Left ventricle myocardium inferior (tissue), 1 donor: ENCODE data around the gene HEPACAM. TPM values are rescaled to one million over a fixed set of nuclear protein-coding genes. Genes with fewer than 3 reads are reported as not detected.

Experiments
- DNase-seq: peaks from one replicate; pipeline ENCODE4 v3.0.0-alpha.2; 2020
- H3K27ac ChIP-seq: fragments of 200-600 bp; replicated peaks from 2 replicates; pipeline ENCODE4 v1.8.0; 2021
- H3K27me3 ChIP-seq: fragments of 200-600 bp; 2 replicates; pipeline ENCODE4 v1.8.0; 2021; ENCODE audit warnings: low read depth
- H3K36me3 ChIP-seq: fragments of 200-600 bp; 2 replicates; pipeline ENCODE4 v1.8.0; 2021
- H3K4me1 ChIP-seq: fragments of 200-600 bp; 2 replicates; pipeline ENCODE4 v1.8.0; 2021
- H3K4me3 ChIP-seq: fragments of 200-600 bp; 2 replicates; pipeline ENCODE4 v1.8.0; 2021; ENCODE audit warnings: mild to moderate bottlenecking, moderate library complexity
- H3K9me3 ChIP-seq: fragments of 200-600 bp; replicated peaks from 2 replicates; pipeline ENCODE4 v1.8.0; 2021
- CTCF ChIP-seq: fragments of 200-600 bp; IDR thresholded peaks from 2 replicates; pipeline ENCODE4 v1.8.0; 2021; ENCODE audit warnings: antibody characterized with exemption, mild to moderate bottlenecking, borderline replicate concordance
- intact Hi-C: fragments of 100-400 bp; cut with micrococcal nuclease; formaldehyde crosslinking; loops from one replicate; pipeline ENCODE4 v1.11.0; 2022
- total RNA-seq: library from RNA; stranded (reverse); fragmentation: NEBNext Ultra II Directional; extraction: Animal tissue kit (Norgen Biotek cat#: 25700); gene quantifications from one replicate; pipeline ENCODE4 v1.2.1, GENCODE V29; 2021
- donor health status: DM: no; HTN: yes; CAD: no; lungs with severe emphysema.

HEPACAM gene
- total RNA-seq, 1 donor from 2014 or later = not detected

GRCh38 chr11:124934862-124935547 is 842 bp downstream of the HEPACAM start:
- no peak overlapping the region for H3K27ac ChIP-seq
- intact Hi-C loops = no loop called here
- H3K9me3 ChIP-seq = no peaks in the 10 kb centered on the region
- peaks cover 24% of the 10 kb centered on the region for H3K27me3 ChIP-seq
- H3K4me3 ChIP-seq = no peak overlapping the region
- H3K4me1 ChIP-seq = no peaks in the 10 kb centered on the region
- TF ChIP-seq CTCF = no peak
- DNase-seq = no peak
- H3K36me3 ChIP-seq = no peaks in the 10 kb centered on the region

- DNase-seq = no peak
Measured at GRCh38 chr11:124930799-124931198, 5.0 kb downstream of the HEPACAM start.

GRCh38 chr11:124928942-124929665 is 6.7 kb downstream of the HEPACAM start:
- H3K27me3 ChIP-seq = no peaks in the 10 kb centered on the region
- intact Hi-C loops = no loop called here
- no peak for DNase-seq
- no peak overlapping the region for H3K27ac ChIP-seq
- no peak for TF ChIP-seq CTCF
- H3K4me1 ChIP-seq = no peaks in the 10 kb centered on the region
- H3K36me3 ChIP-seq = no peaks in the 10 kb centered on the region
- no peak overlapping the region for H3K4me3 ChIP-seq
- H3K9me3 ChIP-seq = no peaks in the 10 kb centered on the region

More at GRCh38 chr11:124930799-124931198, 5.0 kb downstream of the HEPACAM start:
- H3K27me3 ChIP-seq = peaks cover 13% of the 10 kb centered on the region
- no peaks in the 10 kb centered on the region for H3K4me1 ChIP-seq
- no peak overlapping the region for H3K4me3 ChIP-seq
- intact Hi-C loops = no loop called here
- H3K9me3 ChIP-seq = no peaks in the 10 kb centered on the region
- H3K27ac ChIP-seq = no peak overlapping the region
- TF ChIP-seq CTCF = no peak
- H3K36me3 ChIP-seq = no peaks in the 10 kb centered on the region

GRCh38 chr11:124923296-124923695 is 12.6 kb downstream of the HEPACAM start:
- Histone ChIP-seq H3K27ac (no peak overlapping the region), H3K4me3 (no peak overlapping the region), H3K27me3 (peaks cover 30% of the 10 kb centered on the region), H3K4me1 (peaks cover 17% of the 10 kb centered on the region), H3K9me3 (no peaks in the 10 kb centered on the region), H3K36me3 (no peaks in the 10 kb centered on the region)
- TF ChIP-seq CTCF = no peak
- no peak for DNase-seq
- intact Hi-C loops = no loop called here

GRCh38 chr11:124922831-124923230 is 13.0 kb downstream of the HEPACAM start:
- H3K27me3 ChIP-seq = peaks cover 30% of the 10 kb centered on the region
- no peak for DNase-seq
- no peaks in the 10 kb centered on the region for H3K36me3 ChIP-seq
- peaks cover 17% of the 10 kb centered on the region for H3K4me1 ChIP-seq
- intact Hi-C loops = no loop called here
- TF ChIP-seq CTCF = no peak
- no peaks in the 10 kb centered on the region for H3K9me3 ChIP-seq
- H3K27ac ChIP-seq = no peak overlapping the region
- no peak overlapping the region for H3K4me3 ChIP-seq
